B cell (primary cell): ENCODE data around the gene PNPLA5.

Source experiments
- EZH2 ChIP-seq: IDR thresholded peaks from 2 replicates; pipeline ENCODE4 v1.6.1; 2012; ENCODE audit warnings: borderline replicate concordance, low read depth, mild to moderate bottlenecking, moderate library complexity, low read length; ENCODE audit not compliant: insufficient read depth, poor library complexity, severe bottlenecking
- TF ChIP-seq, protein P1 (sequence below): fragments of 200-600 bp; IDR thresholded peaks from one replicate; pipeline ENCODE4 v1.8.0; 2022; ENCODE audit warnings: antibody characterized with exemption, mild to moderate bottlenecking

DNA sequence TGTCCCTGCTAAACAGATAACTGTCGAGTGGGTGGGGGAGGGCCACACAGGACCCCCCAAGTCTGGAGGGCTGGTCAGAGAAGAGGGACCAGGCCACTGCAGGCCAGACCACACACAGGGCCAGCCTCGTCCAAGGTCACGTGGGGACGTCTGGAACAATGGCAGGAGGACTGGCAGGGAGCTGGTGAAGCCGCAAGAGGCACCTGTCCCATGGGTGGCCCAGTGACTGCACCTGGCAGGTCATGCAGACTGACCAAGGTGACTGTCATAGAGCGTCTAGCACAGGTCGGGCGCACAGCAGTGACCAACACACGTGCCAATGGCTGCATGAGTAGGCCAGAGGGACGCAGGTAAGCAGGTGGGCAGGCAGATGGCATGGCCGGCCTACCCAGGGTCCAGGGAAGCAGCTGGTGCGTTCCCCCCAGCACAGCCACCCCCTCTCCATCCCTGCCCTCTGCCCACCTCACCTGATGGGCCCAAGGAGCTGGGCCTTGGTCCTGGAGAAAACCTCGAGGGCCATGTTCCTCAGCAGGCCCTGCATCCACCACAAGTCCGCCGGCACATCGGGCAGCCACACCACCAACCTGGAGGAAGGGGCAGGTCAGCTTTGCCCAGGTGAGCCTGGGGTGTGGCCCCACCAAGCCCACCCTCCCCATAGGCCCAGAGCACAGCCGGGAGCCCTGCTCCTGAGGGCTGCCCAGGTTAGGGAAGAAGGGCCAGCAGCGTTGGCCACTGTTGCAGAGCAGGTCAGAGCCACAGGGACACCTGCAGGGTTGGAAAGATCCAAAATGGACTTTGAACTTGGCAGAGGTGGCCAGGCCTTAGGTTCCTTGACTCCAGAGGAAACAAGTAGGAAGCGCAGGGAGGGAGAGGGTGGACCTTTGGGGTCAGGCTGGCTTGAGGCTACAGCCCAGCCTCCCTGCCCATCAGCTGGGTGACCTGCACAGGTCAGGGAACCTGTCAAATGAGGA lies 10.4 kb downstream of the PNPLA5 start:
- TF ChIP-seq, protein P1, sequence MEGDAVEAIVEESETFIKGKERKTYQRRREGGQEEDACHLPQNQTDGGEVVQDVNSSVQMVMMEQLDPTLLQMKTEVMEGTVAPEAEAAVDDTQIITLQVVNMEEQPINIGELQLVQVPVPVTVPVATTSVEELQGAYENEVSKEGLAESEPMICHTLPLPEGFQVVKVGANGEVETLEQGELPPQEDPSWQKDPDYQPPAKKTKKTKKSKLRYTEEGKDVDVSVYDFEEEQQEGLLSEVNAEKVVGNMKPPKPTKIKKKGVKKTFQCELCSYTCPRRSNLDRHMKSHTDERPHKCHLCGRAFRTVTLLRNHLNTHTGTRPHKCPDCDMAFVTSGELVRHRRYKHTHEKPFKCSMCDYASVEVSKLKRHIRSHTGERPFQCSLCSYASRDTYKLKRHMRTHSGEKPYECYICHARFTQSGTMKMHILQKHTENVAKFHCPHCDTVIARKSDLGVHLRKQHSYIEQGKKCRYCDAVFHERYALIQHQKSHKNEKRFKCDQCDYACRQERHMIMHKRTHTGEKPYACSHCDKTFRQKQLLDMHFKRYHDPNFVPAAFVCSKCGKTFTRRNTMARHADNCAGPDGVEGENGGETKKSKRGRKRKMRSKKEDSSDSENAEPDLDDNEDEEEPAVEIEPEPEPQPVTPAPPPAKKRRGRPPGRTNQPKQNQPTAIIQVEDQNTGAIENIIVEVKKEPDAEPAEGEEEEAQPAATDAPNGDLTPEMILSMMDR: no peak
- TF ChIP-seq EZH2: no peak
